ENCODE results near the gene LDLRAP1. TPM values are rescaled to one million over a fixed set of nuclear protein-coding genes. Genes with fewer than 3 reads are reported as not detected.

LDLRAP1 gene
- total RNA-seq, 4 donors from 2014 or later, result 12.6 to 21.2 (median 16.3) TPM

- Histone ChIP-seq H3K9me3 (no peaks in the 10 kb centered on the region), H3K27me3 (no peaks in the 10 kb centered on the region), H3K36me3 (no peaks in the 10 kb centered on the region), H3K4me1 (peaks cover 22 to 35% (median 28%) of the 10 kb centered on the region in 4 donors), H3K4me3 (no peak overlapping the region), H3K27ac (replicated peaks in 1 of 4) (no peak overlapping the region)
- DNase-seq (ENCODE audit: extremely low spot score), result no peak
- intact Hi-C loops (cut with DNase I), result no loop called here
- WGBS, result 78% methylated on average over 8 of the region's 8 CpGs
- TF ChIP-seq POLR2AphosphoS5 (IDR thresholded peaks at IDR 0.05) (no peak), POLR2A (IDR thresholded peaks at IDR 0.05; ENCODE audit: low read depth) (no peak), EP300 (IDR thresholded peaks at IDR 0.05) (no peak)
- TF ChIP-seq, protein P1, sequence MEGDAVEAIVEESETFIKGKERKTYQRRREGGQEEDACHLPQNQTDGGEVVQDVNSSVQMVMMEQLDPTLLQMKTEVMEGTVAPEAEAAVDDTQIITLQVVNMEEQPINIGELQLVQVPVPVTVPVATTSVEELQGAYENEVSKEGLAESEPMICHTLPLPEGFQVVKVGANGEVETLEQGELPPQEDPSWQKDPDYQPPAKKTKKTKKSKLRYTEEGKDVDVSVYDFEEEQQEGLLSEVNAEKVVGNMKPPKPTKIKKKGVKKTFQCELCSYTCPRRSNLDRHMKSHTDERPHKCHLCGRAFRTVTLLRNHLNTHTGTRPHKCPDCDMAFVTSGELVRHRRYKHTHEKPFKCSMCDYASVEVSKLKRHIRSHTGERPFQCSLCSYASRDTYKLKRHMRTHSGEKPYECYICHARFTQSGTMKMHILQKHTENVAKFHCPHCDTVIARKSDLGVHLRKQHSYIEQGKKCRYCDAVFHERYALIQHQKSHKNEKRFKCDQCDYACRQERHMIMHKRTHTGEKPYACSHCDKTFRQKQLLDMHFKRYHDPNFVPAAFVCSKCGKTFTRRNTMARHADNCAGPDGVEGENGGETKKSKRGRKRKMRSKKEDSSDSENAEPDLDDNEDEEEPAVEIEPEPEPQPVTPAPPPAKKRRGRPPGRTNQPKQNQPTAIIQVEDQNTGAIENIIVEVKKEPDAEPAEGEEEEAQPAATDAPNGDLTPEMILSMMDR (IDR thresholded peaks at IDR 0.05), result no peak
These were observed 1.3 kb upstream of the LDLRAP1 start for GRCh38 chr1:25541889-25542658.

GRCh38 chr1:25543005-25543424 is 391 bp upstream of the LDLRAP1 start:
- DNase-seq (ENCODE audit: extremely low spot score), result no peak
- H3K4me1 ChIP-seq, result peaks cover 26 to 42% (median 32%) of the 10 kb centered on the region in 4 donors
- peak overlapping the region; percentile 86 to 94 (median 90) for H3K27ac ChIP-seq (replicated peaks in 1 of 4)
- H3K36me3 ChIP-seq, result no peaks in the 10 kb centered on the region
- 20% methylated on average over 7 of the region's 7 CpGs for WGBS
- peak overlapping the region; percentile 78 to 96 (median 82) for H3K4me3 ChIP-seq
- H3K9me3 ChIP-seq, result no peaks in the 10 kb centered on the region
- TF ChIP-seq POLR2AphosphoS5 (IDR thresholded peaks at IDR 0.05), result no peak
- TF ChIP-seq POLR2A (IDR thresholded peaks at IDR 0.05; ENCODE audit: low read depth), result no peak
- no peak for TF ChIP-seq EP300 (IDR thresholded peaks at IDR 0.05)
- TF ChIP-seq, protein P1 (IDR thresholded peaks at IDR 0.05), result no peak
- no peaks in the 10 kb centered on the region for H3K27me3 ChIP-seq
- intact Hi-C loops (cut with DNase I), result no loop called here

DNA sequence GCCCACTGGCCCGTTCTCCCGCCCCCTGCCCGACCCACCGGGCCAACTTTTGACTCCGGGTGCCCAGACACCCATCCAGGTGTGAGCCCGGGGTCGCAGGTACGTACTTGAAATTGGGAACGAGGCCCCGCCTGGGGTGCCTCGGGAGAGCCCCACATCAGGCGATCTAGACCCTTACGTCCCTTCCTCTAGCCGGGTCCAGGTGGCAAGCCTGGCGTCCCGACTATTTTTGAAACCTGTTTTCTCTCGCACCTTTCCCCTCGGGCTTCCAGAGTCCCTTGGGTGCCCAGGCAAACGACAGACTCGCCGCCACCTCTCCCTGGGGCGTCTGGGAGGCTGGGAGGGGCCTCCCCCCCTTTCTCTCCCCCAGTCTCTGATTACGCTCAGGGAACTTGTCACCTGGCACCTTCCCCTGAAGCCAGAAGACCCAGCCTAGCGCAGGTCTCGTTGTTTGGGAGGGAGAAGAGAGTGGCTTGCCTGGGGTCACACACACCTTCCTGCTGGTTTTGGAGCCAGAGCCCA is 898 bp downstream of the LDLRAP1 start:
- TF ChIP-seq, protein P1 (IDR thresholded peaks at IDR 0.05), result no peak
- TF ChIP-seq POLR2AphosphoS5 (IDR thresholded peaks at IDR 0.05) (no peak), POLR2A (IDR thresholded peaks at IDR 0.05; ENCODE audit: low read depth) (no peak), EP300 (IDR thresholded peaks at IDR 0.05) (no peak)
- H3K4me3 ChIP-seq, result peak overlapping the region; percentile 78 to 96 (median 82)
- H3K36me3 ChIP-seq, result no peaks in the 10 kb centered on the region
- no peaks in the 10 kb centered on the region for H3K9me3 ChIP-seq
- no peak for DNase-seq (ENCODE audit: extremely low spot score)
- peak overlapping the region; percentile 86 to 94 (median 90) for H3K27ac ChIP-seq (replicated peaks in 1 of 4)
- intact Hi-C loops (cut with DNase I), result no loop called here
- 18% methylated on average over 13 of the region's 25 CpGs for WGBS
- H3K27me3 ChIP-seq, result no peaks in the 10 kb centered on the region
- H3K4me1 ChIP-seq, result peaks cover 37 to 55% (median 44%) of the 10 kb centered on the region in 4 donors

DNA sequence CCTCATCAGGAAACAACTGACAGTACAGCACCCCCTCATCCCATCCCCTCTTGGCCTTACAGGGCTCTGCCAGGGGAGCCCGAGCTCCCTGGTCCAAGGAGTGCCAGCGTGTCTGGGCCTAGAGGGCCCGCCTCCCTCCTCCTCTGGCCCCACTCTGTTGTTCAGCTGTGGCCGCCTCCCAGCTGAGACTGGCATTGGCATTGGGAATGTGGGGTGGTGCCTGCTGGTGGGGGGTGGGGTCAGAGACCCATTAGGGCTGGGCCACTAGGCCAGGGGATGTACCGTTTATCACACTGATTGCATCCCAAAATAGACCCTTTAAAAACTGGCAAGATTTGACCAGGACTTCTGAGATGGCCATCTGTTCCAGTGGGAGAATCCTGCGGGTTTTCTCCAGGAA is 1.4 kb downstream of the LDLRAP1 start:
- no peak for DNase-seq (ENCODE audit: extremely low spot score)

More for the DNA sequence above, 1.4 kb downstream of the LDLRAP1 start:
- TF ChIP-seq, protein P1 (IDR thresholded peaks at IDR 0.05), result no peak
- TF ChIP-seq POLR2A (IDR thresholded peaks at IDR 0.05; ENCODE audit: low read depth) (no peak), EP300 (IDR thresholded peaks at IDR 0.05) (no peak), POLR2AphosphoS5 (IDR thresholded peaks at IDR 0.05) (no peak)
- H3K27me3 ChIP-seq, result no peaks in the 10 kb centered on the region
- no peaks in the 10 kb centered on the region for H3K36me3 ChIP-seq
- H3K9me3 ChIP-seq, result no peaks in the 10 kb centered on the region
- peak overlapping the region; percentile 86 to 94 (median 90) for H3K27ac ChIP-seq (replicated peaks in 1 of 4)
- WGBS, result 49% methylated on average over 5 of the region's 6 CpGs
- peak overlapping the region; percentile 78 to 96 (median 82) for H3K4me3 ChIP-seq
- intact Hi-C loops (cut with DNase I), result no loop called here
- peaks cover 42 to 60% (median 49%) of the 10 kb centered on the region in 4 donors for H3K4me1 ChIP-seq
